HG03159 (cell line): Measurements from ENCODE around the gene TCEA2.
"Not testable (repeated sequence)": the region's sequence is repeated elsewhere in the genome, so short reads cannot be mapped to it uniquely, and the experiment has no call there.

Source experiments
- ATAC-seq: cut with Tn5 transposase; IDR thresholded peaks from one replicate; pipeline ENCODE4 v1.9.1; 2021; ENCODE audit warnings: mild to moderate bottlenecking, moderate library complexity; ENCODE audit not compliant: unreplicated experiment

The TCEA2 gene

GRCh38 chr20:64105846-64106434 lies 42.9 kb downstream of the TCEA2 start:
- ATAC-seq = no peak

GRCh38 chr20:64106435-64106961 lies 43.5 kb downstream of the TCEA2 start:
- ATAC-seq = no peak

- no peak for ATAC-seq
These were observed 44.2 kb downstream of the TCEA2 start, which contains the start of gene NPBWR2 for GRCh38 chr20:64106981-64107735. Gene NPBWR2, minus strand, starts transcription at chr20:64107565. Its CDS starts 734 bp downstream, at chr20:64106831.

- ATAC-seq = no peak
These were observed 44.9 kb downstream of the TCEA2 start for GRCh38 chr20:64107736-64108457.

- ATAC-seq = no peak
These were observed 46.0 kb downstream of the TCEA2 start for GRCh38 chr20:64108731-64109681.

GRCh38 chr20:64109831-64110391 lies 46.9 kb downstream of the TCEA2 start:
- ATAC-seq = no peak

GRCh38 chr20:64110411-64111068 lies 47.5 kb downstream of the TCEA2 start:
- ATAC-seq = no peak

- no peak for ATAC-seq
These were observed 49.0 kb downstream of the TCEA2 start for GRCh38 chr20:64111841-64112641.

- ATAC-seq = no peak
These were observed 49.9 kb downstream of the TCEA2 start for GRCh38 chr20:64112691-64113443.

- no peak for ATAC-seq
These were observed 50.4 kb downstream of the TCEA2 start for GRCh38 chr20:64113444-64113775.

GRCh38 chr20:64113796-64114355 lies 50.9 kb downstream of the TCEA2 start:
- no peak for ATAC-seq

- no peak for ATAC-seq
These were observed 51.5 kb downstream of the TCEA2 start for GRCh38 chr20:64114356-64114971.

GRCh38 chr20:64115171-64115911 lies 52.3 kb downstream of the TCEA2 start:
- ATAC-seq = no peak

GRCh38 chr20:64116016-64116415 lies 53.0 kb downstream of the TCEA2 start:
- no peak for ATAC-seq

- ATAC-seq = no peak
These were observed 53.8 kb downstream of the TCEA2 start for GRCh38 chr20:64116541-64117431.

GRCh38 chr20:64117432-64117777 lies 54.4 kb downstream of the TCEA2 start:
- ATAC-seq = not testable (repeated sequence)
